Femur (tissue), 1 donor: ENCODE measurements around the gene CRIM1.

Experiments used
- DNase-seq: peaks from one replicate; pipeline ENCODE4 v3.0.0-alpha.2; 2017

CRIM1 gene

GRCh38 chr2:36534275-36534799, 178.8 kb downstream of the CRIM1 start:
- no peak for DNase-seq

GRCh38 chr2:36535099-36535498, 179.5 kb downstream of the CRIM1 start:
- DNase-seq = no peak

- DNase-seq = no peak
These were observed 181.2 kb downstream of the CRIM1 start for GRCh38 chr2:36536776-36537175.

DNA sequence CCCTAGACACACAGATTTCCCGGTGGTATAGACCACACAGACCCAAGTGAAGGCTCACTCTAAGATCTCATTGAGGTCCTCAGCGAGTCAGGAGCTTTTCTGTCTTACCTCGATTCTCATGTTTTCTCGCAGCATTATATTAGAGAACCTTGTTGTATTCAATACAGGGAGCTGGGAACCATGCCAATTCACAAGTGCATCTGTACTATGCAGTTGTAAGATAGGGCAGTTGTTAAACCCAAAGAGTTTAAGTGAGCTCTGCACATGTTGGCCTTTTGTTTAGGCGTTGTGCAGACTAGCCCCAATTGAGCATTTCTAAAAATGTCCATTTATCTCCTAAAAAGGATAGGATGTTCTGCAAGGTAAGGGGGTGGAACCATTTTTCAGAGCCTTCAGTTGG, 182.8 kb downstream of the CRIM1 start:
- DNase-seq = no peak

GRCh38 chr2:36539631-36540030, 184.1 kb downstream of the CRIM1 start:
- DNase-seq = no peak

- DNase-seq = no peak
These were observed 185.6 kb downstream of the CRIM1 start for GRCh38 chr2:36540986-36541754.

DNA sequence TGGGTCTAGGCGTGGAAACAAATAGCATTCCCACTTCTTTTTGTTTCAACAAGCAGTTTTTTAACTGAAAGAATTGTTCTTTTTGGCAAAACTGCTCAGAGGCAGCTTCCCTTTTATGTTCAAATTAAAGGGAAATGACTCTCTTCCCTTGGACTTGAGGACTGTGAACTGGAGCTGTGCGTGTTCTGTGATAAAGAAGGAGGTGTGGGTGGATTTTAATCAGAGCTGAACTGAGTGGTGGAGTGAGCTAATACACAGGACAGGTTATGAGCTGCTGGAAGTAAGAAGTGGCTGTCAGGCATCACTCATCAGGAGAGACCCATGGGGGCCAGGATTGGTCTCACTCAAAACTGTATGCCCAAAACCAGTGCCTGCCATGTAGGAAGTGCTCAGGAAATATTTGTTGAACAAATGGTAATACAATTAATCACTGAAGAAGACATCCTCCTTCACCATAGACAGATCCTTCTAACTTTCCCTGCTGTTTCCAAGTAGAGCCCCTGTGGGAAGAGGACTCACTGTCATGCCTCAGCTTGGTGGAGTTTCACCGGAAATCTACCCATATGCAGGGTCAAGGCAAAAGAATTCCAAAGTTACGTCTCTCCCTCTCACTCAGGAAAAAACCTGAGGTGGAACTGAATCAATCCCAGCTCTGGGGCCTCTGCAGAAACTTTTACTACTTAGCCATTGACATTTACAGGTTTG, 186.5 kb downstream of the CRIM1 start:
- DNase-seq = no peak

DNA sequence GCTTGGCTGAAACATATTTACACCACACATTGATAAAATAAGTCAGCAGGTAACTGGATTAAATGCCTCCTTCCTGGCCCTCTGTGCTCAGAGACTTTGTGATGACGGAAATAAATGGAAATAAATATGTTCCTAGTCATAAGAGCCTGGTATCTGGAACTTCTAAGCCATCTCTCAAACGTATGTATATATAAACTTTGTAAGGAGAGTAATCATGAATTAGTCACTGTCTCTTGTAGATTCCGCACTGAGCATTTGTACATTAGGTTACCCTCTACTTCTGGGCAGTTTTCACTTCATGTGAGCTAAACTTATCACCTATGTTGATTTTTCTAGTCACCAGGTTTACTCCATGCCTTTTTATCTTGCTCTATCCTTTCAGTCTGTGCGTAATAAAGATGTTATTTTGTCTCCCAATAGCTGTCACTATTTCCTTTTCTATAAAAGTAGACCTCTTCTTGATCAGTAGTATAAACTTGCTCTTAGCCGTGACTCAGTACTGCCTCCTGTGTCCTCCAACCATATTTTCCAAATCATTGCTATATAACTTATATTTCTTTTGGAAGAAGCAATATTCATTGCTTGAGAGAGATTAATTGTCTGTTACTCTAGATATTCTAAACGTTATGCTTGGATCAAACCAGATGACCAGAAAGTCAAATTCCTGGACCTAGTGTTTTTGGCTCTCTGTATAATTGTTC, 189.2 kb downstream of the CRIM1 start:
- DNase-seq = no peak

- DNase-seq = no peak
These were observed 190.4 kb downstream of the CRIM1 start for GRCh38 chr2:36545871-36546416.

DNA sequence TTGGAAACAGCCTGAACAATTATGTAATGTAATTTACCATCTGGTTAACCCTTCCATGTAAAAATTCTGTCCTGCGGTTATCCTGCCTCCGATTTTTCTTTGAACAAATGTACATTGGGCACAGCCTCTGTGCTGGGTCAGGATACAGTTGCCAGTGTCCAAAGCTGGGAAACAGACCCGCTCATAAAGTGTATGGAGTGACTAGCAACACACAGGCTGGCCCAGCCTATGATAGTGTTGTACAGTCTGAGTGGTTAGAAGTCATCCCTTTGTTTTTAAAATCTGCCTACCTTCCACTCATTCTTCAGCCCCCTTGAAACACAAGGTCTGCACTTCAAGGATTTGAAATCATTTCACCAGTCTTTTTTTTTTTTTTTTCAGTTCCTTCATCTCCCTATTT, 192.3 kb downstream of the CRIM1 start:
- no peak for DNase-seq

DNA sequence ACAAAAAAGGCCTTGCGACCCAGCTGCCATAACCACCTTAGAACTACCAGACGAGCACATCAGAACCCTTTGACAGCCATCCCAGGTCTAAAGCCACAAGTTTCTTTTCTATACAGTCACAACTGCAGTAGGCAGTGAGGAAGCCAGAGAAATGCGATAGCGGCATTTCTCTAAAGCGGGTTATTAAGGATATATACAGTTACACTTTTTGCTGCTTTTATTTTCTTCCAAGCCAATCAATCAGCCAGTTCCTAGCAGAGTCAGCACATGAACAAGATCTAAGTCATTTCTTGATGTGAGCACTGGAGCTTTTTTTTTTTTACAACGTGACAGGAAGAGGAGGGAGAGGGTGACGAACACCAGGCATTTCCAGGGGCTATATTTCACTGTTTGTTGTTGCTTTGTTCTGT, 193.6 kb downstream of the CRIM1 start:
- DNase-seq = no peak

DNA sequence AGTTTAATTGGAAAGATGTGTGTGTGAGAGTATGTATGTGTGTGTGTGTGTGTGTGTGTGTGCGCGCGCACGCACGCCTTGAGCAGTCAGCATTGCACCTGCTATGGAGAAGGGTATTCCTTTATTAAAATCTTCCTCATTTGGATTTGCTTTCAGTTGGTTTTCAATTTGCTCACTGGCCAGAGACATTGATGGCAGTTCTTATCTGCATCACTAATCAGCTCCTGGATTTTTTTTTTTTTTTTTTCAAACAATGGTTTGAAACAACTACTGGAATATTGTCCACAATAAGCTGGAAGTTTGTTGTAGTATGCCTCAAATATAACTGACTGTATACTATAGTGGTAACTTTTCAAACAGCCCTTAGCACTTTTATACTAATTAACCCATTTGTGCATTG, 194.4 kb downstream of the CRIM1 start:
- DNase-seq = no peak

- DNase-seq = no peak
These were observed 198.1 kb downstream of the CRIM1 start for GRCh38 chr2:36553683-36554082.

DNA sequence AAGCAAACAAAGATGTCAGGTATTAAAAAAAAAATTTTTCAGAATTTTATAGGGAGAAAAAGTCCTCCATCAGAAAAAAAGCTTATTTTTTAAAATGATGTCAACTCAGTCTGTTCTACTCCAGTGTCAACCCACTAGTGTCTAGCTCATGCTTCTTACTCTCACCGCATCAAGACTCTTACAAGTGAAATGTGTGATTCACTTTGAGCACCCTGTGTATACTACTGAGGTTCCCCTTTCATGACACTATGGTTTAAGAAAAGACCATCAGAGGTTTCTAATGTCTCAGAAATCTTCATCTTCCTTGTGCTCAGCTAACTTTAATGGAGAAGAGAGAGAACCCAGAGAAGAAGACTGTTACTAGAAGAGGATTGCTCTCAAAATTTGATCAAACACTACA, 199.0 kb downstream of the CRIM1 start:
- DNase-seq = no peak

- DNase-seq = no peak
These were observed 200.2 kb downstream of the CRIM1 start for GRCh38 chr2:36555789-36556188.

DNA sequence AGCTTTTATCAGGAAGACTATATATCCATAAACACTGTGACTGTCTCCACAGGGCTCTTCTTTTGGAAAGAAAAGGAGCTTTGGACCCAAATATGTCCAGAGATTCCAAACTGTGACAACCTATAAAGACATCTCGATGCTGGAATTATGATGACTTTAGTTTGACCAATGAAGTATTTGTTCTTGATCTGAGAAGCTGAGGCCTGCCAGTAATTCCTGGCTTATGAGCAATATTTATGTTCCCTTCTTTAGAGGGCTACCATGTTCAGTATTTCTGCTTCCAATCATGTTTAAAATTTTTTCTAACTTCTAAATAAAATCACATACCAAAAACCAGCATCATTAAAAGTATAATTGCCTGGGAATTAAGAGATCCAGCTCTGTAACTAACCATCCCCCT, 201.3 kb downstream of the CRIM1 start:
- DNase-seq = no peak

GRCh38 chr2:36559221-36559942, 203.8 kb downstream of the CRIM1 start:
- DNase-seq = no peak

GRCh38 chr2:36560726-36561125, 205.1 kb downstream of the CRIM1 start:
- no peak for DNase-seq

GRCh38 chr2:36561237-36561944, 205.8 kb downstream of the CRIM1 start:
- no peak for DNase-seq

DNA sequence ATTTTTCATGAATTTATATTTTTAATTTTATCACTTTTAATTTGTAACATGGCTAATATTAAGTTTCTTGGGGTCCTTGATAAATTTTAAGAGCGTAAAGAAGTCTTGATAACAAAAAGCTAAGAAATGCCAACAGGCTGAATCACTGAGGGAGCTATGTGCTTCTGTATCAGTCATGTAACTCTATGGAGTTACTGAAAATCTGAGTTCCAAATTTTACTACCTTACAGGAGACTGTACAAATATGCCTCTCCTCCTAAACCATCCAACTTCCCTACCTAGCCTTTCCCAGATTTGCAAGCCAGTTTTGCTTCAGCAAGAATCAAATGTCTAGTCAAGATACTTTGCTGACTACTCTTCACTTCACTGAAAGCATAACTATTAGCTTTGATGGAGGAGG, 206.7 kb downstream of the CRIM1 start:
- no peak for DNase-seq

DNA sequence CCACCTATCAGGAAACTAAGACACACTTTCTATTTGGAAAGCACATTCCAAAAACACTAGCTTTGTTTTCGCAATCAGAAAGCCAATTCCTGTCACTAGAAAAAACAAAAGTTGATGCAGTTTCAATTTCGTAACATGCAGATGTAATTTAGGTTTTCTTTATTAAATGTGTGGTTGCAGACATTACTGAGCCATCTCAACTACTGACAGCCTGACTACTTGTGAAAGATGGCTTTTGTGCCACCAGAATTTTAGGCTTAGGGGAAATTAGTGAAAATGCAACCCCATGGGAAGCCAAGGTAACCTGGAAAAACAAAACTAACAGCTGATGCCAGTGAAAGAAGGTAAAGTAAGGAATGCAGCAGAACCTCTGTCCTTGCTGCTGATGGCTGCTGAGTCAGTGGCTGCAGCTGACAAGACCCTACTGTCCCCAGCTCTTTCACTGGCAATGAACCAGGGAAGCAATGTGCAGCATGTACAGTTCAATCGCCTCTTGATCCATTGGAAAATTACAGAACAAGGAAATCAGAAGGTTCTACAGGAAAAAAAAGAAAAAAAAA, 207.5 kb downstream of the CRIM1 start:
- DNase-seq = no peak
